Liver (tissue), 9 donors: ENCODE measurements around the gene ECHDC3. TPM values are rescaled to one million over a fixed set of nuclear protein-coding genes. Genes with fewer than 3 reads are reported as not detected.

ENCODE experiments used
- DNase-seq: peaks from one replicate; pipeline ENCODE4 v3.0.0-alpha.2; 2017; ENCODE audit warnings: low spot score
- H3K27ac ChIP-seq, 2 donors: one replicate each; pipeline ENCODE4 v1.7.0; 2013; ENCODE audit warnings: inconsistent platforms in 2 of 2, low read length in 2 of 2, control low read depth in 1 of 2, low read depth in 1 of 2, mild to moderate bottlenecking in 1 of 2
- H3K27me3 ChIP-seq, 4 donors: one replicate each; pipeline versions ENCODE4 v1.6.1 to v1.7.0; 2013; ENCODE audit warnings: low read length in 3 of 4, inconsistent platforms in 1 of 4, mild to moderate bottlenecking in 1 of 4, moderate library complexity in 1 of 4; ENCODE audit not compliant: control insufficient read depth in 4 of 4, insufficient read depth in 4 of 4
- H3K36me3 ChIP-seq, 4 donors: one replicate each; pipeline versions ENCODE4 v1.6.1 to v1.7.0; 2013; ENCODE audit warnings: low read length in 3 of 4, mild to moderate bottlenecking in 3 of 4, low read depth in 1 of 4, moderate library complexity in 1 of 4; ENCODE audit not compliant: control insufficient read depth in 4 of 4, insufficient read depth in 3 of 4
- H3K4me1 ChIP-seq, 4 donors: one replicate each; pipeline versions ENCODE4 v1.6.1 to v1.7.0; 2013; ENCODE audit warnings: low read length in 3 of 4, mild to moderate bottlenecking in 3 of 4, moderate library complexity in 1 of 4; ENCODE audit not compliant: control insufficient read depth in 4 of 4, insufficient read depth in 4 of 4
- H3K4me3 ChIP-seq, 3 donors: one replicate each; pipeline versions ENCODE4 v1.6.1 to v1.7.0; 2013; ENCODE audit warnings: low read length in 3 of 3, control low read depth in 1 of 3, low read depth in 1 of 3, mild to moderate bottlenecking in 1 of 3
- H3K9ac ChIP-seq, 2 donors: one replicate each; pipeline ENCODE4 v1.7.0; 2013; ENCODE audit warnings: low read length in 2 of 2, mild to moderate bottlenecking in 2 of 2, moderate library complexity in 2 of 2, control low read depth in 1 of 2, low read depth in 1 of 2
- H3K9me3 ChIP-seq, 4 donors: one replicate each; pipeline versions ENCODE4 v1.6.1 to v1.7.0; 2013; ENCODE audit warnings: low read length in 3 of 4; ENCODE audit not compliant: control insufficient read depth in 4 of 4
- EGR1 ChIP-seq, 2 donors: IDR thresholded peaks; 2 replicates each; pipeline ENCODE4 v1.6.1; 2016 to 2018; ENCODE audit warnings: antibody characterized with exemption in 2 of 2, low read depth in 2 of 2
- FOXA1 ChIP-seq: IDR thresholded peaks from 2 replicates; pipeline ENCODE4 v1.6.1; 2016; ENCODE audit warnings: antibody characterized with exemption
- JUND ChIP-seq, 2 donors: IDR thresholded peaks; 2 replicates each; pipeline ENCODE4 v1.6.1; 2016; ENCODE audit warnings: antibody characterized with exemption in 2 of 2
- RAD21 ChIP-seq, 2 donors: IDR thresholded peaks; 2 replicates each; pipeline ENCODE4 v1.6.1; 2016; ENCODE audit warnings: antibody characterized with exemption in 2 of 2, mild to moderate bottlenecking in 2 of 2
- RXRA ChIP-seq, 2 donors: IDR thresholded peaks; 2 replicates each; pipeline ENCODE4 v1.6.1; 2017 to 2018; ENCODE audit warnings: antibody characterized with exemption in 2 of 2, mild to moderate bottlenecking in 1 of 2
- SP1 ChIP-seq: IDR thresholded peaks from 2 replicates; pipeline ENCODE4 v1.6.1; 2018; ENCODE audit warnings: antibody characterized with exemption, mild to moderate bottlenecking
- WGBS: extraction: QIAGEN DNeasy Blood & Tissue Kit; methylation state at CpG from one replicate; pipeline ENCODE4 v1.1.7; 2013; 5-methylcytosine and 5-hydroxymethylcytosine counted together
- polyA plus RNA-seq, 2 donors: library from polyadenylated mRNA; stranded (reverse) in 1 of 2; unstranded in 1 of 2; fragments of 200-250 nt in 1 of 2; fragments of >200 nt in 1 of 2; fragmentation: Nextera tagmentation in 1 of 2; extraction: Ambion mirVana in 1 of 2; gene quantifications; one replicate each; pipeline versions ENCODE4 v1.2.1 to v1.2.3, GENCODE V29; 2013 to 2015
- total RNA-seq, 2 donors: library from RNA; depleted of rRNA; stranded (reverse); fragments of >200 nt; gene quantifications; one replicate each; pipeline ENCODE4 v1.2.3, GENCODE V29; 2014
- TF ChIP-seq, protein P1 (sequence below): IDR thresholded peaks from 2 replicates; pipeline ENCODE4 v1.6.1; 2016; ENCODE audit warnings: antibody characterized with exemption, mild to moderate bottlenecking
- TF ChIP-seq, protein P2 (sequence below): IDR thresholded peaks from 2 replicates; pipeline ENCODE4 v1.6.1; 2016; ENCODE audit warnings: antibody characterized with exemption
- TF ChIP-seq, protein P3 (sequence below): fragments of 150-350 bp; IDR thresholded peaks from 2 replicates; pipeline ENCODE4 v1.5.1; 2017; ENCODE audit warnings: improper control_type of control experiment, low read depth, low read length; ENCODE audit not compliant: missing input control
- donor health status: healthy.
- donor health status: healthy.
- donor health status: healthy.
- donor health status: healthy.
- donor health status: healthy.

ECHDC3 gene
- total and polyA plus RNA-seq, 4 donors = 6.1 to 144 (median 97.3) TPM

DNA sequence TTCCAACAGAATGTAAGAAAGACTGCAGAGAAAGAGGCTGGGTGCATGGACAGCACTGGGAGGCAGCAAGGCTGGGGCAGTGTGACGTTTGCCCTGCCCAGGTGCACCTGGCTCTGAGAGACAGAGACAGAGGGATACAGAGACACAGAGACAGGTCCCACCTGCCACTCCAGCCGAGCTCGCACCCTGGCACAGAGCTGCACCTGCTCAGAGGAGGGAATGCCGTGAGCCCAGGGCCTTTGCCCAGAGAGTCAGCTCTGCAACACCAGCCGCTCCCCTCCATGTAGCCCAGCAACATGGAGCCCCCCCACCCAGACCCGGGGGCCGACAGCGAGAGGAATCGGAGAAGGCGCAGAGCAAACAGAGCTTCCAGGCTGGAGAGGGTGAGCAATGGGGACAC is 45.7 kb downstream of the ECHDC3 start:
- Histone ChIP-seq H3K36me3 (no peaks in the 10 kb centered on the region), H3K27ac (no peak overlapping the region), H3K4me1 (peaks cover 0 to 6% (median 3%) of the 10 kb centered on the region in 4 donors), H3K9ac (no peak overlapping the region), H3K4me3 (no peak overlapping the region), H3K9me3 (no peaks in the 10 kb centered on the region), H3K27me3 (no peaks in the 10 kb centered on the region)
- TF ChIP-seq EGR1 (IDR thresholded peaks at IDR 0.05; ENCODE audit: low read depth in 2 of 2) (no peak), RXRA (IDR thresholded peaks at IDR 0.05) (no peak)
- TF ChIP-seq, protein P1, sequence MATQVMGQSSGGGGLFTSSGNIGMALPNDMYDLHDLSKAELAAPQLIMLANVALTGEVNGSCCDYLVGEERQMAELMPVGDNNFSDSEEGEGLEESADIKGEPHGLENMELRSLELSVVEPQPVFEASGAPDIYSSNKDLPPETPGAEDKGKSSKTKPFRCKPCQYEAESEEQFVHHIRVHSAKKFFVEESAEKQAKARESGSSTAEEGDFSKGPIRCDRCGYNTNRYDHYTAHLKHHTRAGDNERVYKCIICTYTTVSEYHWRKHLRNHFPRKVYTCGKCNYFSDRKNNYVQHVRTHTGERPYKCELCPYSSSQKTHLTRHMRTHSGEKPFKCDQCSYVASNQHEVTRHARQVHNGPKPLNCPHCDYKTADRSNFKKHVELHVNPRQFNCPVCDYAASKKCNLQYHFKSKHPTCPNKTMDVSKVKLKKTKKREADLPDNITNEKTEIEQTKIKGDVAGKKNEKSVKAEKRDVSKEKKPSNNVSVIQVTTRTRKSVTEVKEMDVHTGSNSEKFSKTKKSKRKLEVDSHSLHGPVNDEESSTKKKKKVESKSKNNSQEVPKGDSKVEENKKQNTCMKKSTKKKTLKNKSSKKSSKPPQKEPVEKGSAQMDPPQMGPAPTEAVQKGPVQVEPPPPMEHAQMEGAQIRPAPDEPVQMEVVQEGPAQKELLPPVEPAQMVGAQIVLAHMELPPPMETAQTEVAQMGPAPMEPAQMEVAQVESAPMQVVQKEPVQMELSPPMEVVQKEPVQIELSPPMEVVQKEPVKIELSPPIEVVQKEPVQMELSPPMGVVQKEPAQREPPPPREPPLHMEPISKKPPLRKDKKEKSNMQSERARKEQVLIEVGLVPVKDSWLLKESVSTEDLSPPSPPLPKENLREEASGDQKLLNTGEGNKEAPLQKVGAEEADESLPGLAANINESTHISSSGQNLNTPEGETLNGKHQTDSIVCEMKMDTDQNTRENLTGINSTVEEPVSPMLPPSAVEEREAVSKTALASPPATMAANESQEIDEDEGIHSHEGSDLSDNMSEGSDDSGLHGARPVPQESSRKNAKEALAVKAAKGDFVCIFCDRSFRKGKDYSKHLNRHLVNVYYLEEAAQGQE = no peak
- 86% methylated on average over 10 of the region's 10 CpGs for WGBS
- no peak for DNase-seq

DNA sequence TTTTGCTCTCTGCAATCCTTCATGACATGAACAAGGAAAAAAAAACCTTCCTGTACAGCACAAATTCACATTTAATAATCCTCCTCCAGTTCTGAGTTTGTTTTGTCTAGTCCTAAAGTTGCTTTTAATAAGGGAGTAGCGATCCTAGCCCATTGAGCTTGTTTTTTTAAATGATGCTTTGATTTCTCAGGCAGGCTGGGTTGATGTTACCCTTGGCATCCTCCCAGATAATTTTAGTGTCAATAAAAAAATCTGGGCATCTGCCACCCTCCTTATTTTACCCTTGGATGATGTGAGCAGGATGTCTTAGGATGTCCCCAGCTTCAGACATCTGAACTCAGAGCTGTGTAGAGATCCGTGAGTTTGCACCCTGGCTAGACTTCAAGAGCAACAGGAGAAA is 47.1 kb downstream of the ECHDC3 start:
- H3K9me3 ChIP-seq = no peaks in the 10 kb centered on the region
- WGBS = 79% methylated on average over 2 of the region's 2 CpGs
- DNase-seq = no peak
- H3K27ac ChIP-seq = no peak overlapping the region
- TF ChIP-seq RAD21 (IDR thresholded peaks at IDR 0.05) (no peak), JUND (IDR thresholded peaks at IDR 0.05) (no peak), FOXA1 (no peak)
- TF ChIP-seq, protein P2, sequence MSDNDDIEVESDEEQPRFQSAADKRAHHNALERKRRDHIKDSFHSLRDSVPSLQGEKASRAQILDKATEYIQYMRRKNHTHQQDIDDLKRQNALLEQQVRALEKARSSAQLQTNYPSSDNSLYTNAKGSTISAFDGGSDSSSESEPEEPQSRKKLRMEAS = no peak
- TF ChIP-seq, protein P3, sequence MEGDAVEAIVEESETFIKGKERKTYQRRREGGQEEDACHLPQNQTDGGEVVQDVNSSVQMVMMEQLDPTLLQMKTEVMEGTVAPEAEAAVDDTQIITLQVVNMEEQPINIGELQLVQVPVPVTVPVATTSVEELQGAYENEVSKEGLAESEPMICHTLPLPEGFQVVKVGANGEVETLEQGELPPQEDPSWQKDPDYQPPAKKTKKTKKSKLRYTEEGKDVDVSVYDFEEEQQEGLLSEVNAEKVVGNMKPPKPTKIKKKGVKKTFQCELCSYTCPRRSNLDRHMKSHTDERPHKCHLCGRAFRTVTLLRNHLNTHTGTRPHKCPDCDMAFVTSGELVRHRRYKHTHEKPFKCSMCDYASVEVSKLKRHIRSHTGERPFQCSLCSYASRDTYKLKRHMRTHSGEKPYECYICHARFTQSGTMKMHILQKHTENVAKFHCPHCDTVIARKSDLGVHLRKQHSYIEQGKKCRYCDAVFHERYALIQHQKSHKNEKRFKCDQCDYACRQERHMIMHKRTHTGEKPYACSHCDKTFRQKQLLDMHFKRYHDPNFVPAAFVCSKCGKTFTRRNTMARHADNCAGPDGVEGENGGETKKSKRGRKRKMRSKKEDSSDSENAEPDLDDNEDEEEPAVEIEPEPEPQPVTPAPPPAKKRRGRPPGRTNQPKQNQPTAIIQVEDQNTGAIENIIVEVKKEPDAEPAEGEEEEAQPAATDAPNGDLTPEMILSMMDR = no peak
- no peak overlapping the region for H3K4me3 ChIP-seq
- H3K4me1 ChIP-seq = peaks cover 3 to 10% (median 8%) of the 10 kb centered on the region in 4 donors
- no peaks in the 10 kb centered on the region for H3K27me3 ChIP-seq
- no peaks in the 10 kb centered on the region for H3K36me3 ChIP-seq
- no peak overlapping the region for H3K9ac ChIP-seq

DNA sequence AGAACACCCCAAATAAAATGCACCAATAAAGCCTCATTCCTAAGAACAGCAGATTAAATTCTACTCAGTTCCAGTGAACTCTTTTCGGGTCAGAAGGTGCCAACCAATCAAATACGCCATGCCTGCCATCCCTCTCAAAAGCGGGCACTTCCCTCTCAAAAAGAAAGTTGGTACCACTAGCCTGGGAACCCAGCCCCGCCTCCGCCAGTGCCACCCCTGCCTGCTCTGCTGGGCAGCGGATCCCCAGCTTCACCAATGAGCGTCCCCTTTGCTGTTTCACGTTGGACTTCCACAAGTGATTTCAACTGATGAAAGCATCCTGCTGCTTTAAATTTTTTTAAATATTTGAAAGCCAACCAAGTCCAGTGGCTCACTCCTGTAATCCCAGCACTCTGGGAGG is 47.8 kb downstream of the ECHDC3 start:
- Histone ChIP-seq H3K4me3 (no peak overlapping the region), H3K9ac (no peak overlapping the region), H3K36me3 (no peaks in the 10 kb centered on the region), H3K27me3 (no peaks in the 10 kb centered on the region), H3K9me3 (no peaks in the 10 kb centered on the region), H3K27ac (no peak overlapping the region), H3K4me1 (peaks cover 3 to 11% (median 8%) of the 10 kb centered on the region in 4 donors)
- no peak for TF ChIP-seq SP1
- no peak for DNase-seq
- 91% methylated on average over 8 of the region's 8 CpGs for WGBS
